ENCODE results near the gene ZNF765. TPM values are rescaled to one million over a fixed set of nuclear protein-coding genes. Genes with fewer than 3 reads are reported as not detected.
"Not testable (repeated sequence)": the region's sequence is repeated elsewhere in the genome, so short reads cannot be mapped to it uniquely, and the experiment has no call there.

ZNF765 gene
- total and polyA plus RNA-seq, 2 donors (not counting 1 experiment from before 2014, with no cell fraction given), result 5.3 to 24.0 TPM

- Mint-ChIP-seq H3K27me3 (no peaks in the 10 kb centered on the region), H3K27ac (no peak overlapping the region), H3K4me1 (peaks cover 3% of the 10 kb centered on the region), H3K9me3 (ENCODE audit: insufficient read depth) (peaks cover 3% of the 10 kb centered on the region), H3K4me3 (no peak overlapping the region)
- Histone ChIP-seq H3K36me3 (replicated peaks in 1 of 2; ENCODE audit: control extremely low read depth in 1 of 2, control insufficient read depth in 1 of 2, extremely low read depth in 1 of 2, insufficient read depth in 2 of 2, low read length in 1 of 2) (no peaks in the 10 kb centered on the region), H3K9me3 (ENCODE audit: control extremely low read depth in 1 of 3, control insufficient read depth in 2 of 3, insufficient read depth in 1 of 3, low read length in 2 of 3) (peaks cover 0 to 19% (median 2%) of the 10 kb centered on the region in 3 donors), H3K27me3 (replicated peaks in 1 of 4; ENCODE audit: control extremely low read depth in 1 of 4, control insufficient read depth in 3 of 4, insufficient read depth in 4 of 4, low read length in 3 of 4) (no peaks in the 10 kb centered on the region), H3K4me2 (replicated peaks; ENCODE audit: low read depth, low read length, poor library complexity, severe bottlenecking) (no peak overlapping the region), H2AFZ (ENCODE audit: insufficient read depth, low read depth, low read length, poor library complexity, severe bottlenecking) (no peak overlapping the region), H3K4me3 (ENCODE audit: control extremely low read depth in 1 of 5, extremely low read depth in 1 of 5, insufficient read depth in 1 of 5, low read depth in 2 of 5, low read length in 4 of 5) (no peak overlapping the region), H3K9ac (ENCODE audit: low read length) (no peak overlapping the region), H4K20me1 (ENCODE audit: control insufficient read depth, insufficient read depth, low read length, poor library complexity, severe bottlenecking) (no peaks in the 10 kb centered on the region), H3K27ac (ENCODE audit: low read length in 2 of 2) (no peak overlapping the region), H3K79me2 (ENCODE audit: control insufficient read depth, insufficient read depth, low read length) (no peaks in the 10 kb centered on the region), H3K4me1 (ENCODE audit: control insufficient read depth in 2 of 2, insufficient read depth in 2 of 2, low read length in 2 of 2) (no peaks in the 10 kb centered on the region)
- no CpG with 5 or more reads among the region's 5 CpGs for WGBS (ENCODE audit: insufficient coverage)
- no peak for DNase-seq
- ATAC-seq (ENCODE audit: low read depth), result no peak
- no peak for TF ChIP-seq CTCF (IDR thresholded peaks at IDR 0.05)
- ChIA-PET POLR2A (no interaction called here), CTCF (no interaction called here)
- intact Hi-C loops (cut with micrococcal nuclease), result no loop called here
Observed at GRCh38 chr19:53422551-53422950, 27.6 kb downstream of the ZNF765 start.

- intact Hi-C loops (cut with micrococcal nuclease); ATAC-seq (ENCODE audit: low read depth): not testable (repeated sequence)
Observed at GRCh38 chr19:53423074-53423473, 28.1 kb downstream of the ZNF765 start.

GRCh38 chr19:53423680-53424079 lies 28.7 kb downstream of the ZNF765 start:
- H3K4me1 ChIP-seq (ENCODE audit: control insufficient read depth in 2 of 2, insufficient read depth in 2 of 2, low read length in 2 of 2); H3K27me3 ChIP-seq (replicated peaks in 1 of 4; ENCODE audit: control extremely low read depth in 1 of 4, control insufficient read depth in 3 of 4, insufficient read depth in 4 of 4, low read length in 3 of 4); ATAC-seq (ENCODE audit: low read depth); H3K9me3 Mint-ChIP-seq (ENCODE audit: insufficient read depth); H3K79me2 ChIP-seq (ENCODE audit: control insufficient read depth, insufficient read depth, low read length); H3K27ac Mint-ChIP-seq; POLR2A ChIA-PET; H4K20me1 ChIP-seq (ENCODE audit: control insufficient read depth, insufficient read depth, low read length, poor library complexity, severe bottlenecking); intact Hi-C loops (cut with micrococcal nuclease); H3K9ac ChIP-seq (ENCODE audit: low read length); H3K27ac ChIP-seq (ENCODE audit: low read length in 2 of 2); H3K4me3 ChIP-seq (ENCODE audit: control extremely low read depth in 1 of 5, extremely low read depth in 1 of 5, insufficient read depth in 1 of 5, low read depth in 2 of 5, low read length in 4 of 5); H3K4me3 Mint-ChIP-seq; H3K36me3 ChIP-seq (replicated peaks in 1 of 2; ENCODE audit: control extremely low read depth in 1 of 2, control insufficient read depth in 1 of 2, extremely low read depth in 1 of 2, insufficient read depth in 2 of 2, low read length in 1 of 2); H3K4me1 Mint-ChIP-seq; H3K27me3 Mint-ChIP-seq; H3K4me2 ChIP-seq (replicated peaks; ENCODE audit: low read depth, low read length, poor library complexity, severe bottlenecking); DNase-seq; H2AFZ ChIP-seq (ENCODE audit: insufficient read depth, low read depth, low read length, poor library complexity, severe bottlenecking): not testable (repeated sequence)
- peaks cover 0 to 10% (median 1%) of the 10 kb centered on the region in 3 donors for H3K9me3 ChIP-seq (ENCODE audit: control extremely low read depth in 1 of 3, control insufficient read depth in 2 of 3, insufficient read depth in 1 of 3, low read length in 2 of 3)
- WGBS (ENCODE audit: insufficient coverage), result no CpG with 5 or more reads among the region's 8 CpGs
- CTCF ChIA-PET, result interaction anchor here (0.9 to 3.6 kb wide), 2 partner anchors 77 to 323 kb away, joined by 3 to 23 read pairs; no protein-coding TSS in a partner anchor

More at GRCh38 chr19:53423074-53423473, 28.1 kb downstream of the ZNF765 start:
- H3K4me3 ChIP-seq (ENCODE audit: control extremely low read depth in 1 of 5, extremely low read depth in 1 of 5, insufficient read depth in 1 of 5, low read depth in 2 of 5, low read length in 4 of 5); H3K27ac Mint-ChIP-seq; H3K4me1 ChIP-seq (ENCODE audit: control insufficient read depth in 2 of 2, insufficient read depth in 2 of 2, low read length in 2 of 2); H3K36me3 ChIP-seq (replicated peaks in 1 of 2; ENCODE audit: control extremely low read depth in 1 of 2, control insufficient read depth in 1 of 2, extremely low read depth in 1 of 2, insufficient read depth in 2 of 2, low read length in 1 of 2); DNase-seq; H2AFZ ChIP-seq (ENCODE audit: insufficient read depth, low read depth, low read length, poor library complexity, severe bottlenecking); H3K79me2 ChIP-seq (ENCODE audit: control insufficient read depth, insufficient read depth, low read length); H4K20me1 ChIP-seq (ENCODE audit: control insufficient read depth, insufficient read depth, low read length, poor library complexity, severe bottlenecking); H3K27me3 Mint-ChIP-seq; H3K27ac ChIP-seq (ENCODE audit: low read length in 2 of 2); H3K9me3 Mint-ChIP-seq (ENCODE audit: insufficient read depth); H3K27me3 ChIP-seq (replicated peaks in 1 of 4; ENCODE audit: control extremely low read depth in 1 of 4, control insufficient read depth in 3 of 4, insufficient read depth in 4 of 4, low read length in 3 of 4); H3K4me1 Mint-ChIP-seq; H3K4me2 ChIP-seq (replicated peaks; ENCODE audit: low read depth, low read length, poor library complexity, severe bottlenecking); POLR2A ChIA-PET; H3K4me3 Mint-ChIP-seq; H3K9ac ChIP-seq (ENCODE audit: low read length): not testable (repeated sequence)
- CTCF ChIA-PET, result interaction anchor here (0.9 kb wide), 1 partner anchor 78 kb away, joined by 3 read pairs; no protein-coding TSS in a partner anchor
- 72% methylated on average over 4 of the region's 13 CpGs for WGBS (ENCODE audit: insufficient coverage)
- H3K9me3 ChIP-seq (ENCODE audit: control extremely low read depth in 1 of 3, control insufficient read depth in 2 of 3, insufficient read depth in 1 of 3, low read length in 2 of 3), result peaks cover 0 to 16% (median 1%) of the 10 kb centered on the region in 3 donors

Data from B cell (primary cell).